Central memory CD8-positive, alpha-beta T cell (primary cell): Measurements from ENCODE around the gene DMAP1.

Experiments
- ATAC-seq: fragments of 150-1000 bp; cut with Tn5 transposase; replicated peaks from 2 replicates; pipeline ENCODE4 v1.10.0; 2022; ENCODE audit warnings: mild to moderate bottlenecking, moderate FRiP score, moderate number of reproducible peaks; ENCODE audit not compliant: poor library complexity, severe bottlenecking; ENCODE audit errors: extremely low read depth
- DNase-seq, 2 donors: peaks; one replicate each; pipeline ENCODE4 v3.0.0; 2021; ENCODE audit warnings: low spot score in 2 of 2
- H3K27ac Mint-ChIP-seq: one replicate; pipeline ENCODE4 v1.8.0; 2022; ENCODE audit warnings: low read depth, mild to moderate bottlenecking, moderate library complexity, mixed read lengths
- H3K27me3 Mint-ChIP-seq: one replicate; pipeline ENCODE4 v1.8.0; 2022; ENCODE audit warnings: mixed read lengths
- H3K36me3 Mint-ChIP-seq: one replicate; pipeline ENCODE4 v1.8.0; 2022; ENCODE audit warnings: mild to moderate bottlenecking, moderate library complexity, mixed read lengths; ENCODE audit not compliant: insufficient read depth
- H3K4me1 Mint-ChIP-seq: one replicate; pipeline ENCODE4 v1.8.0; 2022; ENCODE audit warnings: mixed read lengths
- H3K4me3 Mint-ChIP-seq: one replicate; pipeline ENCODE4 v1.8.0; 2022; ENCODE audit warnings: mild to moderate bottlenecking, moderate library complexity, mixed read lengths
- H3K9me3 Mint-ChIP-seq: one replicate; pipeline ENCODE4 v1.8.0; 2022; ENCODE audit warnings: mixed read lengths

DMAP1 gene

GRCh38 chr1:44219301-44219626 is 6.0 kb downstream of the DMAP1 start:
- no peaks in the 10 kb centered on the region for H3K9me3 Mint-ChIP-seq
- DNase-seq (no peak), ATAC-seq (no peak)
- H3K27ac Mint-ChIP-seq: no peak overlapping the region
- H3K27me3 Mint-ChIP-seq: no peaks in the 10 kb centered on the region
- H3K4me3 Mint-ChIP-seq: no peak overlapping the region
- peaks cover 22% of the 10 kb centered on the region for H3K36me3 Mint-ChIP-seq
- H3K4me1 Mint-ChIP-seq: peaks cover 33% of the 10 kb centered on the region

GRCh38 chr1:44220001-44220751 is 6.9 kb downstream of the DMAP1 start:
- H3K4me1 Mint-ChIP-seq: peaks cover 26% of the 10 kb centered on the region
- ATAC-seq: no peak
- no peak overlapping the region for H3K4me3 Mint-ChIP-seq
- no peak for DNase-seq
- no peaks in the 10 kb centered on the region for H3K27me3 Mint-ChIP-seq
- no peak overlapping the region for H3K27ac Mint-ChIP-seq
- no peaks in the 10 kb centered on the region for H3K9me3 Mint-ChIP-seq
- peaks cover 22% of the 10 kb centered on the region for H3K36me3 Mint-ChIP-seq

DNA sequence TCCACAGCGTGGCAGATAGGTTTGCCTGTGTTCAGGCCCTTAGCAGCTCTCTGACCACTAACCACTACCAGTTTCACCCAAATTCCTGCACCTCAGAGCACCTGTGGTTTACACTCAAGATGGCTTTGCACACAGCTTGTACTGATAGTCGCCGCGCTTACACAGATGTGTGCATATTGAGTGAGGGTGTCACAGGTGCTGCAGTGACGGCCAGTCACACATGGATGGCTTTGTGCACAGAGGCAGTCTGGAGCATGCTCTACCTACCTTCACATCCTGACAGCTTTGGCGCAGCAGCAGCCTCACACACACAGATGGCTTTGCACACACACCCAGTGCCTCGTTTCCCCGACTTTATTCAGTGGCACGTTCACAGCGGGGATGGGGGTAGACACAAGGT is 7.5 kb downstream of the DMAP1 start:
- peaks cover 22% of the 10 kb centered on the region for H3K36me3 Mint-ChIP-seq
- DNase-seq (no peak), ATAC-seq (no peak)
- no peak overlapping the region for H3K27ac Mint-ChIP-seq
- no peaks in the 10 kb centered on the region for H3K27me3 Mint-ChIP-seq
- H3K9me3 Mint-ChIP-seq: no peaks in the 10 kb centered on the region
- peaks cover 22% of the 10 kb centered on the region for H3K4me1 Mint-ChIP-seq
- no peak overlapping the region for H3K4me3 Mint-ChIP-seq

DNA sequence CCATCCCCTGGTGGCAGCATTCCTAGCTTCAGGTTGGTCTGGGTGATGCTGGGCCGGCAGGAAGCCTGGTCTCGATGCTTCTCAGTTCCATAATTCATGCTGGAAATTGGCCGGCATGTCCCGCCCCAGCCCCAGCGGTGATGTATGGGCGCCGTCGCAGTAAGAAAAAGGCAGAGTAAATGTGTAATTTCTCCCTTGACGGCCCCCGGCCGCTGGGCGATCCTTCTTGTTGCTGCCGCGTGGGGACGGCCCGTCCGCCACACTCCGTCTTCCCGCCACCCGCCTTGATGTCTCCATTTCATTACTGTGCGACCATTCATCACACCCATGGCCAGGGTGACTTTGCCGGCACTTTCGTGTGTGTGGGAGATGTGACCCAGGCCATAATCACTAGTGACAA is 8.5 kb downstream of the DMAP1 start:
- Mint-ChIP-seq H3K36me3 (peaks cover 15% of the 10 kb centered on the region), H3K9me3 (no peaks in the 10 kb centered on the region), H3K27me3 (no peaks in the 10 kb centered on the region), H3K4me3 (no peak overlapping the region), H3K4me1 (peaks cover 17% of the 10 kb centered on the region), H3K27ac (no peak overlapping the region)
- DNase-seq (no peak), ATAC-seq (no peak)

DNA sequence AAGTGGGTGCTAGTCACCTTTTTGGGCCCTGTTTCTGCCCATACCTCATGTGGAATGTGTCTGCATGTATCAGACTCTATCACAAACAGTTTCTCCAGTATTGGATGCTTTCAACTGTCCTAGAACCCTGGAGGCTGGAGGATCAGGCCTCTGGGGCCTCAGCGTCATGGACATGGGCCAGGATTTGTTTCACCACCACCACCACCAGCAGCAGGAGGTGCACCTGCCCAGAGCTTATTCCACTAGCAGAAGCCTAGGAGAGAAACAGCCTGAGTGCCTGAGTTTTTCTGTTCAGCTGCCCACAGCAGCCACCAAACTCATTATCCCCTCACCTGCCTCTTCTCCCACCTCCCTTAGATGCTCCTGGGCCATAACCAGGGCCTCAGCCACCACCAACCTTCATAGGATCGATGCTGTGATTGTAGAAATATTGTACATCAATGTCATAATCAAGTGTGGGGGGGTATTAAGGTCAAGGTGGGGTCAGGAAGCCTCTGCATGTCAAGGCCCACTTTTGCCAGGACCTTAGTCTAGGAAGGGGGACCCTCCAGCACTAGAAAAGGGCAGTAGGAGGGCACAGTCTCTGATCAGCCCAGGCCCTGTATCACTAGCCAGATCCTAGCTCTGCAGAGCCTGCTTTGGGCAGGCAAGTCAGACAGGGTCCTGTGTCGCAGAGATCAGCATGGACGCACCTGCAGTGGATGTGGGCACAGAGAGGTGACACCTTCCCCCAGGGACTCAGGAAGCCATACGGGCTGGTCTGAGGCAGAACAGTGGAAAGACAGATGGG is 9.3 kb downstream of the DMAP1 start:
- H3K9me3 Mint-ChIP-seq: no peaks in the 10 kb centered on the region
- no peaks in the 10 kb centered on the region for H3K27me3 Mint-ChIP-seq
- DNase-seq: no peak
- peak overlapping the region; percentile 3 for H3K27ac Mint-ChIP-seq
- no peak overlapping the region for H3K4me3 Mint-ChIP-seq
- ATAC-seq: no peak
- H3K4me1 Mint-ChIP-seq: peaks cover 10% of the 10 kb centered on the region
- H3K36me3 Mint-ChIP-seq: peaks cover 15% of the 10 kb centered on the region

DNA sequence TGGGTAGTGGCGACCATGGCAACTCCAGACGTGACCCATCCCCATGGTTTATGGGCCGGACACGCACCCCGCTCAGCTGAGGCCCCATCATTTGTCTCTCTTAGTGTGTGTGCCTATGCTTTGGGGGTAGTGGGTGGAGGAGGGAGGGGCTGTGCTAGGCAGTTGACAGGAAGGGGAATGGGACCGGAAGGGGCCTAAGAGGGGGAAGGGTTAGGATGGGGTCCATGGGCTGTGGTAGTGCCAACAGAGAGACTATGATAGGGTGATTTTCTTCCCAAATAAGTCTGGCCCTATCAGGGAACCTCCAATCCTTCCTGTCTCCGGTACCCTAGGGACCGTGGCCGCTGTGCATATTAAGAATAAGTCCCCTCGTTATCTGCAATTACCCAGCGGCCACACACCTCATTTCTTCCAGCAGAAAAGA is 9.9 kb downstream of the DMAP1 start:
- Mint-ChIP-seq H3K4me3 (no peak overlapping the region), H3K27me3 (no peaks in the 10 kb centered on the region), H3K4me1 (peaks cover 9% of the 10 kb centered on the region), H3K36me3 (peaks cover 15% of the 10 kb centered on the region), H3K9me3 (no peaks in the 10 kb centered on the region), H3K27ac (peak overlapping the region; percentile 3)
- no peak for DNase-seq
- ATAC-seq: no peak

- peaks cover 3% of the 10 kb centered on the region for H3K36me3 Mint-ChIP-seq
- H3K27me3 Mint-ChIP-seq: no peaks in the 10 kb centered on the region
- H3K27ac Mint-ChIP-seq: no peak overlapping the region
- H3K4me3 Mint-ChIP-seq: no peak overlapping the region
- no peak for DNase-seq
- no peaks in the 10 kb centered on the region for H3K9me3 Mint-ChIP-seq
- H3K4me1 Mint-ChIP-seq: peaks cover 9% of the 10 kb centered on the region
- ATAC-seq: no peak
These were observed 12.5 kb downstream of the DMAP1 start for GRCh38 chr1:44225761-44226160.

- Mint-ChIP-seq H3K27ac (no peak overlapping the region), H3K36me3 (no peaks in the 10 kb centered on the region), H3K9me3 (no peaks in the 10 kb centered on the region), H3K4me1 (peaks cover 9% of the 10 kb centered on the region), H3K27me3 (no peaks in the 10 kb centered on the region), H3K4me3 (no peak overlapping the region)
- DNase-seq (no peak), ATAC-seq (no peak)
These were observed 13.9 kb downstream of the DMAP1 start for GRCh38 chr1:44227211-44227610.

DNA sequence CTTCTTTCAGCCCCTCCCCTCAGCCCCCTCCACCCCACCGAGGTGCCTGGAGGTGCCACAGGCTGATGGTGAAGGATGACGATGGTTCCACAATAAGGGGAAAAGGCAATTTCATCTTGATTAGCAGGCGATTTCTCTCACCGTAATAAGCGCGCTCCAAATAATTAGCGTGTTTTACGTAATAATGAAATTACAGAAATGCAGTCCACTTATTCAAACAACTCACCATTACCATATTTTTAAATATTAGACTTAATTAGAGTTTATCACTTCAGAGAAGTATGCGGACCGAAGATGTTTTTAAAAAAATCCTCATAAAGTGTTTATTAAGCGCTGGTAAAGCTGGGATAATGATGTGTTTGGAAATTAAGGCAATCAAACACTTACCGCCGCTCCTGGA is 14.9 kb downstream of the DMAP1 start:
- Mint-ChIP-seq H3K36me3 (peaks cover 2% of the 10 kb centered on the region), H3K9me3 (no peaks in the 10 kb centered on the region), H3K4me3 (no peak overlapping the region), H3K27me3 (no peaks in the 10 kb centered on the region), H3K27ac (no peak overlapping the region), H3K4me1 (peaks cover 9% of the 10 kb centered on the region)
- DNase-seq (no peak), ATAC-seq (no peak)

- H3K27ac Mint-ChIP-seq: no peak overlapping the region
These were observed 16.3 kb downstream of the DMAP1 start for GRCh38 chr1:44229435-44230167.

GRCh38 chr1:44230796-44231195 is 17.5 kb downstream of the DMAP1 start:
- ATAC-seq: no peak
- no peak for DNase-seq
- Mint-ChIP-seq H3K4me3 (no peak overlapping the region), H3K27ac (peak overlapping the region; percentile 49), H3K27me3 (no peaks in the 10 kb centered on the region), H3K36me3 (peaks cover 7% of the 10 kb centered on the region), H3K4me1 (no peaks in the 10 kb centered on the region), H3K9me3 (no peaks in the 10 kb centered on the region)

More at GRCh38 chr1:44229435-44230167, 16.3 kb downstream of the DMAP1 start:
- Mint-ChIP-seq H3K36me3 (peaks cover 2% of the 10 kb centered on the region), H3K27me3 (no peaks in the 10 kb centered on the region), H3K4me1 (no peaks in the 10 kb centered on the region), H3K4me3 (no peak overlapping the region), H3K9me3 (no peaks in the 10 kb centered on the region)
- ATAC-seq: no peak
- DNase-seq: no peak

GRCh38 chr1:44233593-44233992 is 20.3 kb downstream of the DMAP1 start:
- no peak overlapping the region for H3K27ac Mint-ChIP-seq
- H3K36me3 Mint-ChIP-seq: peaks cover 7% of the 10 kb centered on the region
- DNase-seq: no peak
- no peak for ATAC-seq
- no peak overlapping the region for H3K4me3 Mint-ChIP-seq
- no peaks in the 10 kb centered on the region for H3K9me3 Mint-ChIP-seq
- H3K27me3 Mint-ChIP-seq: no peaks in the 10 kb centered on the region
- H3K4me1 Mint-ChIP-seq: no peaks in the 10 kb centered on the region
